Prostate gland (tissue), 2 donors: ENCODE results near the gene PSMD7. TPM values are rescaled to one million over a fixed set of nuclear protein-coding genes. Genes with fewer than 3 reads are reported as not detected.

Experiments used
- DNase-seq: peaks from one replicate; pipeline ENCODE4 v3.0.0-alpha.2; 2019; ENCODE audit warnings: low spot score
- H3K27ac ChIP-seq, 2 donors: fragments of 200-600 bp; sonication (generic); 2 replicates each; pipeline ENCODE4 v1.5.1; 2017 to 2019
- H3K27me3 ChIP-seq: fragments of 200-600 bp; sonication (generic); replicated peaks from 2 replicates; pipeline ENCODE4 v1.5.1; 2019; ENCODE audit not compliant: insufficient read depth
- H3K36me3 ChIP-seq, 2 donors: fragments of 200-600 bp; sonication (generic); 1 replicate in 1 of 2; 2 replicates in 1 of 2; pipeline versions ENCODE4 v1.5.1 to v1.8.1; 2017 to 2019
- H3K4me1 ChIP-seq: fragments of 200-600 bp; sonication (generic); replicated peaks from 2 replicates; pipeline ENCODE4 v1.5.1; 2019
- H3K4me3 ChIP-seq, 2 donors: fragments of 200-600 bp; sonication (generic); 2 replicates each; pipeline ENCODE4 v1.5.1; 2017 to 2019
- H3K9me3 ChIP-seq: fragments of 200-600 bp; sonication (generic); 2 replicates; pipeline ENCODE4 v1.5.1; 2017
- POLR2A ChIP-seq: fragments of 450-650 bp; IDR thresholded peaks from one replicate; pipeline ENCODE4 v1.6.1; 2016; ENCODE audit warnings: antibody characterized with exemption, mild to moderate bottlenecking
- POLR2AphosphoS5 ChIP-seq: sonication (generic); formaldehyde crosslinking; IDR thresholded peaks from one replicate; pipeline ENCODE4 v1.6.1; 2017; ENCODE audit warnings: antibody characterized with exemption
- WGBS: methylation state at CpG from one replicate; pipeline ENCODE4 v1.1.5; 2018; 5-methylcytosine and 5-hydroxymethylcytosine counted together
- intact Hi-C: fragments of 100-400 bp; cut with DNase I; formaldehyde crosslinking; loops from one replicate; pipeline ENCODE4 v1.14.2; 2022
- total RNA-seq, 2 donors: library from RNA; depleted of rRNA; stranded (reverse); fragments of >200 nt; gene quantifications; one replicate each; pipeline ENCODE4 v1.1.0, GENCODE V29; 2016
- TF ChIP-seq, protein P1 (sequence below), 4 experiments: fragments of 200-600 bp in 2 of 4; fragments of 450-650 bp in 2 of 4; sonication (generic) in 2 of 4; IDR thresholded peaks; 1 replicate in 3 of 4; 2 replicates in 1 of 4; pipeline ENCODE4 v1.5.1; 2016 to 2019; ENCODE audit warnings: antibody characterized with exemption in 4 of 4, mild to moderate bottlenecking in 2 of 4, moderate library complexity in 2 of 4

The PSMD7 gene
- total RNA-seq, 2 donors from 2014 or later = 54.1 to 78.0 TPM

DNA sequence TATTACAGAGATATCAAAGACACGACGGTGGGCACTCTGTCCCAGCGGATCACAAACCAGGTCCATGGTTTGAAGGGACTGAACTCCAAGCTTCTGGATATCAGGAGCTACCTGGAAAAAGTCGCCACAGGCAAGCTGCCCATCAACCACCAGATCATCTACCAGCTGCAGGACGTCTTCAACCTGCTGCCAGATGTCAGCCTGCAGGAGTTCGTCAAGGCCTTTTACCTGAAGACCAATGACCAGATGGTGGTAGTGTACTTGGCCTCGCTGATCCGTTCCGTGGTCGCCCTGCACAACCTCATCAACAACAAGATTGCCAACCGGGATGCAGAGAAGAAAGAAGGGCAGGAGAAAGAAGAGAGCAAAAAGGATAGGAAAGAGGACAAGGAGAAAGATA, 8.7 kb downstream of the PSMD7 start:
- Histone ChIP-seq H3K9me3 (no peaks in the 10 kb centered on the region), H3K4me1 (no peaks in the 10 kb centered on the region), H3K27me3 (no peaks in the 10 kb centered on the region), H3K27ac (no peak overlapping the region), H3K36me3 (peaks cover 9 to 24% of the 10 kb centered on the region in 2 donors), H3K4me3 (no peak overlapping the region)
- 80% methylated on average over 11 of the region's 11 CpGs for WGBS
- TF ChIP-seq, protein P1, sequence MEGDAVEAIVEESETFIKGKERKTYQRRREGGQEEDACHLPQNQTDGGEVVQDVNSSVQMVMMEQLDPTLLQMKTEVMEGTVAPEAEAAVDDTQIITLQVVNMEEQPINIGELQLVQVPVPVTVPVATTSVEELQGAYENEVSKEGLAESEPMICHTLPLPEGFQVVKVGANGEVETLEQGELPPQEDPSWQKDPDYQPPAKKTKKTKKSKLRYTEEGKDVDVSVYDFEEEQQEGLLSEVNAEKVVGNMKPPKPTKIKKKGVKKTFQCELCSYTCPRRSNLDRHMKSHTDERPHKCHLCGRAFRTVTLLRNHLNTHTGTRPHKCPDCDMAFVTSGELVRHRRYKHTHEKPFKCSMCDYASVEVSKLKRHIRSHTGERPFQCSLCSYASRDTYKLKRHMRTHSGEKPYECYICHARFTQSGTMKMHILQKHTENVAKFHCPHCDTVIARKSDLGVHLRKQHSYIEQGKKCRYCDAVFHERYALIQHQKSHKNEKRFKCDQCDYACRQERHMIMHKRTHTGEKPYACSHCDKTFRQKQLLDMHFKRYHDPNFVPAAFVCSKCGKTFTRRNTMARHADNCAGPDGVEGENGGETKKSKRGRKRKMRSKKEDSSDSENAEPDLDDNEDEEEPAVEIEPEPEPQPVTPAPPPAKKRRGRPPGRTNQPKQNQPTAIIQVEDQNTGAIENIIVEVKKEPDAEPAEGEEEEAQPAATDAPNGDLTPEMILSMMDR (IDR thresholded peaks at IDR 0.05) = no peak
- TF ChIP-seq POLR2AphosphoS5 (no peak), POLR2A (no peak)
- DNase-seq = no peak
- intact Hi-C loops = no loop called here

DNA sequence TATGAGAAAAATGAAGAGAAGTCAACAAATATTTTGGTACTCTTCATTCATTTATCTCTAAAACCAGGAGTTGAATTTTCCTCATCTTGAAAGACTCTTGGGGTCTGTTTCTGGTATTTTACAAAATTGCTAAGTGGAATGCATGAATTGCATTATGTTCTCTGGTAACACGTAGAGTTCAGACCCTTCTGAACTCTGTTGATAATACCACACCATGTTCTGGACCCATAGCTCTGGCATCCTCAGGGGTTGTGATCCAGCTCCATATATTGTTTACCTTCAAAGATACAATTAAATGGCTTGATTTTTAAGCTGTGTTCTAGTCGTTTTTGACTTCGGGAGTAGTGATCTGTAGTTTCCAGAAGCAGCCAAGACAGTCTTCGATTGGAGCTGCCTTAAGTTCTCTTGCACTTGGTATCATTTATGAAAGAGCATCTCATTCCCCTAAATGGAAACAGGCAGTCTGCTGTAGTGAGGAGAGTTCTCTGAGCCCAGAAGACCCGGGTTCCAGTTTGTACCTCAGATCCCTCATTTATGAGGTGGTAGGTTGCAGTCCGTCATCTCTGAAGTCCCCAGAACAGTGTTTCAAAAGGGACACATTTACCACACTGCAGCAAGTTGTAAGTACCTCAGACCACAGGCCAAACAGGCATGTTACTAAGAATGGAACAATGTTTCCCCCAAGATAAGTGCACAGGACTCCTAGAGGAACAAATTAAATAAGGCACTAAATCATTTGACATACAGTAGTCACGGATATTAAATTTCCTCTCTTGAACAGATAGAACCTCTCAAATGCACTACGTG, 9.6 kb downstream of the PSMD7 start:
- no peak for TF ChIP-seq POLR2A
- TF ChIP-seq POLR2AphosphoS5 = no peak
- TF ChIP-seq, protein P1 (IDR thresholded peaks at IDR 0.05) = no peak
- peaks cover 9 to 24% of the 10 kb centered on the region in 2 donors for H3K36me3 ChIP-seq
- H3K9me3 ChIP-seq = no peaks in the 10 kb centered on the region
- no peaks in the 10 kb centered on the region for H3K4me1 ChIP-seq
- no peaks in the 10 kb centered on the region for H3K27me3 ChIP-seq
- intact Hi-C loops = no loop called here
- DNase-seq = no peak
- H3K4me3 ChIP-seq = no peak overlapping the region
- no peak overlapping the region for H3K27ac ChIP-seq
- 73% methylated on average over 8 of the region's 8 CpGs for WGBS

DNA sequence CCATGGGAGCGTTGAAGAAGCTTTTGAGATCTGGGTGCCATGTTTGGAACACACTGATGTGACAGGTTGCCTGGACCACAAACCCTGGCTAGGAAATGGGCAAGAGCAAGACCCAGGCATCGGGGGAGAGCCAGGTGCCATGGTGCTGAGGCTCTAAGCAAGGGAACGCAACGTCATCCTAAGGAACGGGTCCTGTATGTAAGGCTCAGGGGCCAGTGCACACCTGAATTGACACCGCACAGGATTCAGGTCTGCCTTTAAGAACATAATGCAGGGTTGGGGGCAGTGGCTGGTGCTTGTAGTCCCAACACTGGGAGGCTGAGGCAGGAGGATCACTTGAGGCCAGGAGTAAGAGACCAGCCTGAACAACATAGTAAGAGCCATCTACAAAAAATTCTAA, 10.8 kb downstream of the PSMD7 start:
- intact Hi-C loops = no loop called here
- no peaks in the 10 kb centered on the region for H3K27me3 ChIP-seq
- TF ChIP-seq, protein P1 (IDR thresholded peaks at IDR 0.05) = no peak
- no peak for TF ChIP-seq POLR2A
- TF ChIP-seq POLR2AphosphoS5 = no peak
- no peak overlapping the region for H3K4me3 ChIP-seq
- no peaks in the 10 kb centered on the region for H3K9me3 ChIP-seq
- peaks cover 8 to 18% of the 10 kb centered on the region in 2 donors for H3K36me3 ChIP-seq
- no peak for DNase-seq
- WGBS = 93% methylated on average over 6 of the region's 6 CpGs
- no peaks in the 10 kb centered on the region for H3K4me1 ChIP-seq
- H3K27ac ChIP-seq = no peak overlapping the region

DNA sequence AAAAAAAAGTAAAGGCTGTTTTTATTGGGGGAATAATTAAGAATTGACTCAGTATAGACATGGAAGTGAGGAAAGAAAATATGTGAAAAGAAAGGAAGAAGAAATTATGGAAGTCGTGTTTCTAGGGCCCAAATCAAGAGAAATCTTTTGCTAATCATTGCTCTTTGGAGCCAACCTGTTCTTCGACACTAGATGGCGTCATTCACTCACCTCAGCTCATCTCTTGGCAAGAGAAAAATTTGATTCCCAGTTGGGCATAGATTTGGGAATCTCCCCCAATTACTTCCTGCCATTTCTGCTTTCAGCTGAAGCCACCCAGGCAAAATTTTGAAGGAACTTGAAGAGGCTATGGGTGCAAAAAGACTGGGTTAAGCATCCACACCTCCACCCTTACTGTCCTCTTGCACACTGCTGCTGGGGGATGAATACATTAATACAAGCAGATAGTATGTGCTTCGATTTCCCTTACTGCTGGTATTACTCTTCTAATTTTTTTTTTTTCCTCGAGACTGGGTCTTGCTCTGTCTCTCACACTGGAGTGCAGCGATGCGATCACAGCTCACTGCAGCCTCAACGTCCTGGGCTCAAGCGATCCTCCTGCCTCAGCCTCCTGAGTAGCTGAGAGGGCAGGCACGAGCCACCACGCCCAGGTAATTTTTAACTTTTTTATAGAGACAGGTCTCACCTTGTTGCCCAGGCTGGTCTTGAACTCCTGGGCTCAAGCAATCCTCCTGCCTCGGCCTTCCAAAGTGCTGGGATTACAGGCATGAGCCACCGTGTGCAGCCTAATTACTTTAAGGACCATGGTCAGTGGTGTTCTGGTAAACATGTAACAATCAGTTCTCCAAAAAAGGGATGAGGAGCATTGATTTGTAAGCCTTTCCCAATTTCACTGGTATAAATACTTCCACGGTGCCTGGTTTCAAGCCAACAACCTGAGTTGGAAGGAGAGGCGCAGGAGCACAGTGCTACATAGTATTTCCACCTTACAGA, 13.5 kb downstream of the PSMD7 start:
- DNase-seq = peak; percentile 31
- no peak overlapping the region for H3K4me3 ChIP-seq
- 72% methylated on average over 15 of the region's 15 CpGs for WGBS
- no peaks in the 10 kb centered on the region for H3K9me3 ChIP-seq
- peak; percentile 34 for TF ChIP-seq POLR2AphosphoS5
- TF ChIP-seq, protein P1 (IDR thresholded peaks at IDR 0.05) = peak; percentile 41 to 71 (median 52)
- TF ChIP-seq POLR2A = no peak
- no peaks in the 10 kb centered on the region for H3K27me3 ChIP-seq
- H3K4me1 ChIP-seq = no peaks in the 10 kb centered on the region
- intact Hi-C loops = loop anchor here (10.0 kb wide), 1 partner anchor 315 kb away; no protein-coding TSS in a partner anchor
- no peaks in the 10 kb centered on the region for H3K36me3 ChIP-seq
- no peak overlapping the region for H3K27ac ChIP-seq
